ENCODE measurements around the gene ACP1.

Gene ACP1

DNA sequence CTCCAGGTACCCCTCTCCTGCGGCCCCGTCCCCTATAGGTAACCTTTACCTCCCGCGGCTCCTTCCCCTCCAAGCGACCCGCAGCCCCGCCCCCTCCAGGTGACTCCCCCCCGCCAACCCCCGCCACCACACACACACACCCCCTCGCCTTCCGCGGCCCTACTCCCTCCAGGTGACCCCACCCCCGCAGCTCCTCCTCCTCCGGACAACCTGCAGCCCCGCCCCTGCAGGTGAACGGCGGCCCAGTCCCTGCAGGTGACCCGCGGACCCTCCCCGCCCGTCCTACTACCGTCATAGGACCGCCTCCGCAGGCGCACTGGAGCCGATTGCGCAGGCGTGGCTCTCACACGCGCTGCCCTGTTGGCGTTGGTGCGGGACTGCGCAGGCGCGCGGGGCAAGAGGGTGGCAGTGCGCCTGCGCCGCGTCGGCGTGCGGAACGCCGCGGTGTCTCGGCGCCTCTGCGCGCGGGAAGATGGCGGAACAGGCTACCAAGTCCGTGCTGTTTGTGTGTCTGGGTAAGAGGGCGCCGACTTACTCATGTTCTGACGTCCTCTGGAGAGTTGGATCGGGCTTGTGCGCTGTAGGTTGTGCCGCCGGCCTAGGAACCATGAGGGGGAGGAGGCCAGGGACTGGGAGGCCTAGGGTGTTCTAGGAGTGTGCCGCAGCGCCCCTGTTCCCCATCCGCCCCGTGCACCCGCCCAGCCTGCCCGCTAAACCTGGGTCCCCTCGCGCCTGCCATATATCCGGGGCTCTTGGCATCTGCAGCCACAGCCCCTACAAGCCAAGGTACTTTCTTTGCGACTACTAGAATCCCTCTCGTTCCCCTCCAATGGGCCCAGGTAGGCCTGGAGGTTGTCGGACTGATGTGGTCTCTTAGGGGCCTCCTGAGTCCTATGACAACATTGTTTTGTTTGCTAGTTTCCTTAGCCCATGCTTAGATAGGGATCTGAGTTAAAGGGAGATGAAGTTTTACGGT, at the start of gene ACP1:
Gene ACP1 (plus strand): TSS at position 455 of the 976 bp plus-strand sequence. CDS start 18 bp downstream, at position 473.
- peak; percentile 92 for DNase-seq (ENCODE audit: low read depth)

GRCh38 chr2:216068-216467, 48.7 kb upstream of the ACP1 start:
- DNase-seq (ENCODE audit: low read depth), result no peak

DNA sequence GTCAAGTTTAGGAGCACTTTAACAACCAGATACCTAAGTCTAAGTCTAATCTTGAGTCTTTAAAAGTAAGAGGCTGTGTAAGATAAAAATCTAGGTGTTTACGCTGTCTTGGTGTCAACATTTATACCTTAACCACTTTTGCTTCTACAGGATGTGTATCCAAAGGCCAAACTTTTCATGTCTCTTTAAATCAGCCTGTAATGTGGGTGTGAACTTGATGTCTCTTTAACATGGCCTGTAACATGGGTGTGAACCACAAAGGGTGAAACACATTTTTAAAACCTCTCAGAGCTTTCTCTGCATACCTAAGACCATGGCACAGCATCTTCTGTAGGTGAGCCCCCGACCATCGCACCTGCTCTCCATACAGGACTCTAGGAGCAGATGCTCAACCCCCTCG, 41.3 kb upstream of the ACP1 start:
- DNase-seq (ENCODE audit: low read depth), result no peak

DNA sequence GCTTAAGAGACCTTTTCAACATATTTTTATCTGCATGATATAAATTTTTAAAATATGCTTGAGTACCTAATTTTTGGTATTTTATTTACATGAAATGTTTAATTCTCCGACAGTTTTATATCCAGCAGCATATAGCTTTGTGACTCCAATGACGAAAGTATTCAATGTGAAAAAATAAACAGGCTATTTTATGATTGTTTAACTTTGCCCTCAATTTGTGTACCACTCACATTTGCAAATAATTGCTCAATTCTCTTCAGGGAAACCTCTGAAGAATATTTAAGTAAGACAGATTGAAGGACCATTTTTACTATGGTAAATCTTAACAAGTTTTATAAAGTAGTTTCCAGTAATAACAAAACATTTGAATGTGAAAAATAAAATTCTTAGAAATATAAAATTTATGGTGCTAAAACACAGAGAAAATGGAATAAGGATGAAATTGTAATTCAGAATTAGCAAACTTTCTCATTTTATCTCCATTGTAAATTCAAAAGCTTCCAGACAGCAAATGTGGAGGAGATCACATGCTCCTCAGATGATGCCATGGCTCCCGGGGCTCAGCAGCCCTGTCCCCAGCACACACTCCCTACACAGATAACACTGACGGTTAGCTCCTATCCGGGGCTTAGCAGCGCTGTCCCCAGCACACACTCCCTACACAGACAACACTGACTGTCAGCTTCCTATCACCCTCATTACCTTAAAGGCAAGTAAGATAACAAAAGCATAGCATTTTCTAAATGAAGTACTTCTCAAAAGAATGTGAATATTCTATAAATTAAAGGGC, 40.6 kb upstream of the ACP1 start:
- DNase-seq (ENCODE audit: low read depth), result no peak

GRCh38 chr2:228115-228514, 36.6 kb upstream of the ACP1 start:
- DNase-seq (ENCODE audit: low read depth), result no peak

GRCh38 chr2:228518-229278, 36.0 kb upstream of the ACP1 start:
- DNase-seq (ENCODE audit: low read depth), result no peak

DNA sequence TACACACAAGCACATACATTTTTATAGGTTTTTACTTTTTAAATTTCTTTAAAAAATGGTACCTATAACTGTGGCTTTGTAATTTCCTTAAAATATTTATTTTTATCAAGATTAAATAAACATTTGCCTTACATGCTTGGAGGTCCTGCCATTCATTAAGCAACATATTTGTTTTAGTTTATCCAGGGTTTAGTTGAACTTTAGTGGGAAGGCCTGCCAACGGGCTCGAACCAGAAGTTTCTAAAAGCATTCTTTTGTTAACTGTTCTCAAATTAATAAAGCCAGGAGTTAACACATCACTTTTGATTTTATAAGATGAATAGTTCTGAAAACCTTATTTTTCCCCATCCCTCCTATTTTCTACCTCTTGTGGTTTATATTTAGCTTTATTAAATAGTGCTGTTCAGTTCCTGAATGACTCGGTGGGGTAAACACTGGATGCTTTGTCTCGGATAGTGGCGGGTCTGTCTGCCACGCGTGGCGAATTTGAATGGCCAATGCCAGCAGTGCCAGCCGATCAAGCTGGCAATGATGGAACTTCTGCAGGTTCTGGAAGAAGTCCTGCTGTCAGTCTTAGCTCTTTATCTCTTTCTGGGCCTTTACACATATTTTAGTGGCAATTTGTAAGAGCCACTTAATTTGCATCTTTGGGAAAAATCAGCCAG, 33.1 kb upstream of the ACP1 start:
- DNase-seq (ENCODE audit: low read depth), result no peak

GRCh38 chr2:233030-233429, 31.7 kb upstream of the ACP1 start:
- no peak for DNase-seq (ENCODE audit: low read depth)

- DNase-seq (ENCODE audit: low read depth), result no peak
Observed at GRCh38 chr2:234421-234820, 30.3 kb upstream of the ACP1 start.

DNA sequence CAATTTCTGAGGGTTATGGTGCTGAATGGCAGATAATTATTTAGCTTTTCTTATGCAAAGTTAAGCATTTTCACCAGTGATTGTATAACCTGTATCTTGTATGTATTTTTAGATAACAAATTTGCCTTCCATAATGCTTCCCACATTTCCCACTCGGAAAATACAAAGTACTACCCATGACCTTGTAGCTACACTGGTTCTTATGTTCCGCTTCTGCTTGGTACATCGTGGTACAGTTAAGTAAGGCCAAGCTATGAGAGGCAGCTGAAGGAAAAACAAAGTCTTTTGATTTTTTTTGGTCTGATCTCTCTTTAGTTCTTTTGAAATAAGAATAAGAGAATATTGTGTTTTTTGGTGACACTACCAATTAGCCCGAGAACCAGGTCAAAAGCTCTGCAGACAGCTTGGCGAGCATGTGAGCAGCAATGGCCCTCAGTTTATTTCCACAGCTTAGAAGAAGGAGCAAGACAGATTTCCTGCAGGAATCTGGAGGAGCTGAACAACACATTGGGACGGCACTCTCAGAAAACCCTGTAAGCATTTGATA, 27.7 kb upstream of the ACP1 start:
- DNase-seq (ENCODE audit: low read depth), result no peak

- no peak for DNase-seq (ENCODE audit: low read depth)
Observed at GRCh38 chr2:237878-238277, 26.9 kb upstream of the ACP1 start.

DNA sequence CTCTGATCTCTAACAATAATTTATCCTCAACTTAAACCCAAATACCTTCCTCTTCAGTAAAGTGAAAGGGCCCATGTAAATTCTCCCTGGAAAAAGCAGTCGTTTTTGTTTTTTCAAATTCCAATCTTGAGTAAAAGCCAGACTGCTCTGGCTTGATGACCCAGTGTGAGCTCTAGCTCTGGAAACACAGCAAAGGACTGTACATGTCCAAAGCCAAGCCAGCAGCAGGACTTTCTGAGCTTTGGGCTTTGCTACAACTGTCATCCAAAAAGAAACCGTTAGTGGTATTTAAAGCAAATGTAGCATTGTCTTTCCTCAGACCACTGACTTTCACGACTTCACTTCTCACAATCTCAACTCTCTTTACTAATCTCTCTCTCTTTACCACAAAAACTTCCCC, 26.3 kb upstream of the ACP1 start:
- no peak for DNase-seq (ENCODE audit: low read depth)

GRCh38 chr2:238869-239268, 25.9 kb upstream of the ACP1 start:
- no peak for DNase-seq (ENCODE audit: low read depth)

GRCh38 chr2:244547-244946, 20.2 kb upstream of the ACP1 start:
- DNase-seq (ENCODE audit: low read depth), result no peak

GRCh38 chr2:246489-247144, 18.1 kb upstream of the ACP1 start:
- no peak for DNase-seq (ENCODE audit: low read depth)

DNA sequence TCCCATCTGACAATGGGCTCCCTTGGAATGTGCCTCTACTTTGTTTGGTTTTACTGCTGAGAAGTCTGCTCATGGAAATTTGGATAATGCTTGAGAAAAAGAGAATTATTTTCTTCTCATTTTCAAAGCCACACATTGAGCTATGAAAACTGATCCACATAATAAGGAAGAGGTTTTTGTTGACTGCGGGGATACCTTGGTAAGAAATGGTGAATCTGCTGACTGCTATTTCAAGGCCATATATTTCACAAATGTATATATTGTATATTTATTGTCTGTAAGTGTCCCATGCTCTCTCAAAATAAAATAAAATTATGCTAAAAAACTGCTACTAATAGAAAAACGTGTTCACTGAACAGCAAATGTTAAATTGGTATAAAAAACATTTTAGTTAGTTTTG, 16.0 kb upstream of the ACP1 start:
- DNase-seq (ENCODE audit: low read depth), result no peak

- no peak for DNase-seq (ENCODE audit: low read depth)
Observed at GRCh38 chr2:249538-250042, 15.2 kb upstream of the ACP1 start.

DNA sequence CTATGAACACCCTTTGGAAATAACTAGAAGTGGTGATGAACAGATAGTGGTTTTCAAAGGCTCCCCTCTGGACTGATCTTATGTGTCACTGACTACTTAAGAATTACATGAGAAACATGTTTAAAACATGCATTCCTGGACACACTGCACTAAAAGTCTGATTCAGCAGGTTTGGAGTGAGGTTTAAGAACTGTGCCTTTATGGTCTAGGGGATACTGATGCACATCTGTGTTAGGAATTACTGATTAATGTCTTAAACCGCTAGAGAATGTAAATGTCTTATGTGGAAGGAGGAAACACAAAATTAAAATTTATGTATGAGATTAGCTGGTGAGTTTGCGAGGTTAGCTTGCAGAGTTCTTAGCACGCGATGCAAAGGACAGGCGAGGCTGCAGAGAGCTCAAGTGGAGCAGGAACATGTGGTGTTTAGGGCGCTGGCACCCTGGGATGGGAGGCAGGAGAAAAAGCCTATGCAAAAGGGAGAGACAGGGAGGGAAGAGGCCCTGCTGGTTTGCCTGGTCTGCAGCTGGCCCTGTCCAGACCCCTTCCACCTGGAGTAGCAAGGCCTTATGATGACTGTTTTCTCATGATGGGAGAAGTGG, 12.6 kb upstream of the ACP1 start:
- no peak for DNase-seq (ENCODE audit: low read depth)

DNA sequence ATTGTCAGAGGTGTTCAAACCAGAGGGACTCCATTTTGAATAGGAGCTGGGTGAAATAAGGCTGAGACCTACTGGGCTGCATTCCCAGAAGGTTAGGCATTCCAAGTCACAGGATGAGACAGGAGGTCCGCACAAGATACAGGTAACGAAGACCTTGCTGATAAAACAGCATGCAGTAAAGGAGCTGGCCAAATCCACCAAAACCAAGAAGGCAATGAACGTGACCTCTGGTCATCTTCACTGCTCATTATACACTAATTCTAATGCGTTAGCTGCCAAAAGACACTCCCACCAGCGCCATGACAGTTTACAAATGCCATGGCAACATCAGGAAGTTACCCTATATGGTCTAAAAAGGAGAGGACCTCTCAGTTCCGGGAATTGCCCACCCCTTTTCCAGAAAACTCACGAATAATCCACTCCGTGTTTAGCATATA, 11.5 kb upstream of the ACP1 start:
- no peak for DNase-seq (ENCODE audit: low read depth)

DNA sequence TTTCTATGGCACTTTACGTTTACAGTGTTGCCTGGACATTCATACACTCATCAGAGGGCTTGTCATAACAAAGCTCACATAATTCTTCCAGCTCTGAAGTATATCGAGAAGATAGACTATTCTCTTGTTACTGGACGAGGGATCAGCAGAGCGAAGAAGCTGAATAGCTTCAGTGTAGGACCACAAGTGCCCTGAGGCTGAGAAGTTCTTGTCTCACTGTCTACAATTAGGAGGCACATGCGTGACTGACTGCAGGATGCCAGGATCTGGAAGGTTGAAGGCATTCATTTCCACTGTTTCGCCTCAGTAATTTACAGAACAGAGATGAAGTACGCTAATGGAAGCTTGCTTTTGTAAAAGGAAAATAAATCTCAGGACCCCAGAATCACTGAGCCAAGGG, 10.5 kb upstream of the ACP1 start:
- no peak for DNase-seq (ENCODE audit: low read depth)
